Stimulated activated CD4-positive, alpha-beta T cell treated with anti-CD3 and anti-CD28 coated beads, Interleukin-2, amount 100 ng/mL, for 48 hours (primary cell): ENCODE data around the gene TCEAL2.
A peak's percentile ranks its signal among the peaks of the same experiment; 100 is the strongest.
"Not testable (repeated sequence)": the region's sequence is repeated elsewhere in the genome, so short reads cannot be mapped to it uniquely, and the experiment has no call there.

Experiments used
- DNase-seq, 2 donors: peaks; one replicate each; pipeline ENCODE4 v3.0.0-alpha.2; 2020

Gene TCEAL2

GRCh38 chrX:102125436-102125835, at the start of gene TCEAL2:
Gene TCEAL2, plus strand, starts transcription at chrX:102125679. Its CDS starts 1,152 bp downstream, at chrX:102126831.
- not testable (repeated sequence) for DNase-seq

DNA sequence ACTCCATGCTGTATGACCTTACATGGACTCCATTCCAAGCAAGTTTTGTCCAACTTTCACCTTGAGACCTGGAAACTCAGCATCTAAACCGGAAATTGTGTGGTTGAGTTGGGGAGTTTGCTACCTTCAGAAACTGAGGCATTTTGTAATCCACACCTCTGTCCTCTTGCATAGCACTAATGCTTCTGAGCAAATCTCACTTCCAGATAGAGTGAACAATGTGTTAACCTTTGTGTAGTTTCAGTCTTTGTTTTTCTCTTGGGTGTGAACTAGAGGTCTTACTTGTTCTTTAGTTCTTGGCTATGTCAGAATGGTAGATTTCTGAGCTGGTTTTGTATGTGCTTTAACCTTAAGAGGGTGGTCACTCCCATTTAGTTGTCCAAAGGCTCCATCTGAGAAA, 48.1 kb upstream of the TCEAL2 start:
- DNase-seq = no peak

DNA sequence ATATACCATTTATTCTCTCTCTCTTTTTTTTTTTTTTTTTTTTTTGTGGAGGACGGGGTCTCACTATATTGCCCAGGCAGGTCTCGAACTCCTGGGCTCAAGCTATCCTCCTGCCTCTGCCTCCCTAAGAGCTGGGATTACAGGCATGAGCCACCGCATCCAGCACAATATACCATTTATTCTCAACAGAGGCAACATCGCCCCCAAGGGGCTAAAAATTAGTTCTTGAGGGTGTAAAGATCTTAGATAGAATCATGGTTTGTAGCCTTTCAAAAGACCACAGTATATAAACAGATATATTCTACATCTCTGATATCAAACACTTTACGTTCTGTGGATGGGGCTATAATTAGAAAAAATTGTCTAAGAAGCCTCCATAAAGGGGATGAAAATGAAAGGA, 39.8 kb upstream of the TCEAL2 start:
- DNase-seq = peak in 1 of 2 donors; percentile 0

GRCh38 chrX:102113367-102113766, 12.1 kb upstream of the TCEAL2 start:
- DNase-seq = no peak

DNA sequence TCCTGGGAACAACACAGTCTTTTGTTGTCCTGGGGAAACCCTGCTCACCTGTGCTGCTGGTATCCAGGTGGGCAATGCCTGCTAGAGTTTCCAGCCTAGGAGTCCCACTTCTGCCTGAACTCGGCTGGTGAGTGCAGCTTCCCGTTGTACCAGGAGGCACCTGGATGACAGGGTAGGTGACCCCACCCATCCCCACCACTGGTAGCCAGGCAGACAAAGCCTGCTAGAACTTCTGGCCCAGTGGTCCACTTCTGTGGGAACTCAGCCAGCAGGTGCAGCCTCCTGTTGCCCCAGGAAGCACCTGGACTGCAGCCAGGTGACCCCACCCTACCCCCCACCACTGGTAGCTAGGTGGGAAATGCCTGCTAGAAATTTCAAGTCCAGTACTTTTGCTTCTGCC, 9.7 kb upstream of the TCEAL2 start:
- no peak for DNase-seq

DNA sequence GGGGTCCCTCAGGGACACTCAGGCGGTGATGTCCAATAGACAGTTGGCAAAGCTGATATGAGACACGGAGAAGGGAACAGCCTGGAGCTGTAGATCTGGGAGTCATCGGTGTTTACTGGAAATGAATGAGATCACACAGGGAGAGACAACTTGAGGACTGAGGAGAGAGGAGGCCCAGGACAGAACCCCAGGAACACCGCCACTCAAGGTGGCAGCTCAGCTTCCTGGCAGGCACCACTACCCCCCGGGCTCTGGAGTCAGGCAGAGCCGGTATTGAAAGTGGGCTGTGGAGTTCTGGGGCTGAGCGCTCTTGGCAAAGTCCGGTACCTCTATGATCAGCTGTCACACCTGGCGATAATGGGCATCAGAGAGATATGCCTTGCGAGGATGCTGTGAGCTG, 465 bp upstream of the TCEAL2 start:
- DNase-seq = not testable (repeated sequence)

DNA sequence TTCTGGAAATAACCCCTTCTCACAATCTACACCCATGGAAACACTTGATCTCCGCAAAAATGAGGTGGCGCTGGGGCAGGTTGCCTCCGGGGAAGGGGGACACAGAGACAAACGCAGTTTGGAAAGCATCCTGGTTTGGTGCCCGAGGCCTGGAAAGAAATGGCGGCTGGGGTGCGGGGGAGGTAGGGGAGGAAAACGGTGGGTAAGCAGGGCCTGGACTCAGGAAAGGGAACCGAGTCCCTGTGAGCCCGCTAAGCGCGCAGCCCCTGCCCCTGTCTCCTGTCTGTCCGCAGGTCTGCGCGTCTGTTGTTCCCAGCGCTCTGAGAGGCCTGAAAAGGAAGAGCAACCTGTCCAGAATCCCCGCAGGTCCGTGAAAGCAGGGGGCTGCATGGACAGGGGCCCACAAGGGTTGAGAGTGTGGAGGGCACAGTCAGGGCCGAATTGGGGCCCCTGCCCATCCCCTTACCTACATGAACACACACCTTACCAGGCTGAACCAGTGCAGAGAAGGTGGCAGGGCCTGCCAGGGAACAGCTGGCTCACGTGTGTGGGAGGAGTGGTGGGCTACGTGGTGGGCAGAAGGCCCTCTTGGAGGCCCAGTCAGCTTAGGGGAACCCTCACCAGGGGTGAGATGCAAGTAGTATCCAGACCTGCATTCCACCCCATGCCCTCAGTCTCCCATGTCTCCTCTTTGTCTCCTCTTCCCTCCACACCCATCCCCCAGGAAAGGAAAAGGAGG, 770 bp downstream of the TCEAL2 start:
- not testable (repeated sequence) for DNase-seq

DNA sequence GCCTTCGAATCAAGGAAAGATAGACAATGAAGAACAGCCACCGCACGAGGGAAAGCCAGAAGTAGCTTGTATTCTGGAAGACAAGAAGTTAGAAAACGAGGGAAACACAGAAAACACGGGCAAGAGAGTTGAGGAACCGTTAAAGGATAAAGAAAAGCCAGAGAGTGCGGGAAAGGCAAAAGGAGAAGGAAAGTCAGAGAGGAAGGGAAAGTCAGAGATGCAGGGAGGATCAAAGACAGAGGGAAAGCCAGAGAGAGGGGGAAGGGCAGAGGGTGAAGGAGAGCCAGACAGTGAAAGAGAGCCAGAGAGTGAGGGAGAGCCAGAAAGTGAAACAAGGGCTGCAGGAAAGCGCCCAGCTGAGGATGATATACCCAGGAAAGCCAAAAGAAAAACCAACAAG, 1.4 kb downstream of the TCEAL2 start:
- no peak for DNase-seq

DNA sequence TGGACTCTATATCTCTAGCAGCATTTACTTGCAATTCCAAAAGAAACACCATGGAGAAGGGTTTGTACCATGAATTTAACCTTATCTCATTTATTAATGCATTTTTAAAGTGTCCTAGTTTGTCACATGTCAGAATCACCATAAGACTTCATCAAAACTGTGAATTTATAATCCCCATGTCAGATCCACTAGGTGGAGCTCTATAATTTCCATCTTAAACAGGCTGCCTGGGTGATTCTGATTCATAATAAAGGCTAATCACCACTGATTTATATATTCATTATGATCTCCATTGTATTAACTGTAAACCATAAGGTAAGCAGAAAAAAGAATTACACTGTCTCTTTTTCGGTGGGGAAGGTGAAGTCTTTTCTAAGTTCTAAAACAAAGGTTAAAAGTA, 4.0 kb downstream of the TCEAL2 start:
- no peak for DNase-seq

- no peak for DNase-seq
Measured at GRCh38 chrX:102138064-102138463, 12.6 kb downstream of the TCEAL2 start.

DNA sequence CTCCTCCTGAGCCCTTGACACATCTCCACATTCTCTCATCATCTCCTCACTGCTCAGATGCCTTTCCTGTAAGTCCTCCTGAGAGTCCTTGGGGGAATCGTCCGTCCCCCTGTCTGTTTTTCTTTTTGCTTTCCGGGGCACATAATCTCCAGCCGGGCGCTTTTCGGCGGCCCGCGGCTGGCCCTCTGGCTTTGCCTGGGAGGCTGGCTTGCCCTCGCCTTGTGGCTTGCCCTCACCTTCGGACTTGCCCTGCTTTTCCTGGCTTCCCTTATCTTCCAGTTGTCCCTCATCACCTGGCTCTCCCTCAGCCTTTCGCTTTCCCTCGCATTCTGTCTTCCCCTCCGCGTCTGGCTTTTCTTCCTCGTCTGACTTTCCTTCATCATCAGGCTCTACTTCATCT, 15.4 kb downstream of the TCEAL2 start:
- DNase-seq = not testable (repeated sequence)

DNA sequence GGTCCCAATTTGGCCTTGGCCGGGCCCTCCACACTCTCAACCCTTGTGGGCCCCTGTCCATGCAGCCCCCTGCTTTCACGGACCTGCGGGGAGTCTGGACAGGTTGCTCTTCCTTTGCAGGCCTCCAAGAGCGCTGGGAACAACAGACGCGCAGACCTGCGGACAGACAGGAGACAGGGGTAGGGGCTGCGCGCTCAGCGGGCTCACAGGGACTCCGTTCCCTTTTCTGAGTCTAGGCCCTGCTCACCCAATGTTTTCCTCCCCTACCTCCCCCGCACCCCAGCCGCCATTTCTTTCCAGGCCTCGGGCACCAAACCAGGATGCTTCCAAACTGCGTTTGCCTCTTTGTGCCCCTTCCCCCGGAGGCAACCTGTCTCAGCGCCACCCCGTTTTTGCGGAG, 16.2 kb downstream of the TCEAL2 start:
- not testable (repeated sequence) for DNase-seq

- DNase-seq = not testable (repeated sequence)
Measured at GRCh38 chrX:102142274-102142673, 16.8 kb downstream of the TCEAL2 start, which contains the start of gene TCEAL6. Gene TCEAL6, minus strand, starts transcription at chrX:102142481.

GRCh38 chrX:102154218-102154860, 28.9 kb downstream of the TCEAL2 start:
- peak in 1 of 2 donors; percentile 3 for DNase-seq

DNA sequence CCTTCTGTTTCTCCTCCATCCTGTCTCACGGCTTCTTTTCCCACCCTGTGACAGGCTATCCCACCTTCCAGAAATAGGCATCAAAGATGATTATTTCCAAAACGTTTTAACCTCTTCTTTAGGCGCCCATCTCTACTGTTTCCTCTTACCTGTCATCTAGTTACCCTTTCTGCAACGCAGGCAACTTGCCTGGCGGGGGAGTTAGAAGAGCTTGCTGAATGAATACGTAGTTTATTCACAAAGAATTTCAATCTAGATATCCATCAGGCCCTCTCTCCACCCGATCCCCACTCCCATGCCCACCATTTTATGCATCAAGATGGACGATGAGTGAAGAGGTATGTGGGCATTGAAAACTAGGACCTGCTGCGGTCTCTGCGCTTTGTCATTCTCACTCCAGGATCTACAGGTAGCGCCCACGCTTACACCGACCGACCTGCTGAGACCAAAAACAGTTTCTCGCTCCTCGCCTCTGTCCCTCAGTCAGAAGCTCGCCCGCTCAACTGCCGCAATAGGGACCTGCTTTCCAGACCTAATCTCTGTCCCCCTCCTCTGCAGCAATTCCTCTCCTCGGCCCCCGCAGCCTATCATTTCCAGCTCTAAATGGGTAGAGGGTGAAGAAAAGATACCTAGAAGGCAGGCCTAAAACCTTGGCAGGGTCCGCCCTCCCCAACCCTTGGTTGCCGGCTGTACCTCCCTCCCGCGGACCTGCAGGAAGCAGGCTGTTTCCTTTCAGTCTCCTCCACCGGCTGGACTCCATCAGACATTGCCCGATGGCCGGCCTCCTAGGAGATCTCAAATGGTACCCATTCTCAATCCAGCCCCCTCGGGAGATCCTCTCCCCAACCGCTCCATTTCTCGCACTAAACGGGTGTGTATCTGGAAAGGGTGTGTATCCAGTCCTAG, 29.7 kb downstream of the TCEAL2 start:
- peak; percentile 2 to 18 for DNase-seq

GRCh38 chrX:102155806-102156179, 30.3 kb downstream of the TCEAL2 start, which contains the start of gene BEX5:
Gene BEX5, minus strand, starts transcription at chrX:102155977. Its CDS starts 1,712 bp downstream, at chrX:102154265.
- DNase-seq = peak; percentile 19 to 40
